H9 (cell line): ENCODE data around the gene SDF2L1. TPM values are rescaled to one million over a fixed set of nuclear protein-coding genes. Genes with fewer than 3 reads are reported as not detected.
"Not testable (repeated sequence)": the region's sequence is repeated elsewhere in the genome, so short reads cannot be mapped to it uniquely, and the experiment has no call there.

Source experiments
- DNase-seq: peaks from one replicate; pipeline ENCODE4 v3.0.0-alpha.2; 2017
- H2AFZ ChIP-seq: one replicate; pipeline ENCODE4 v1.6.1; 2013; ENCODE audit warnings: mild to moderate bottlenecking, low read length, control low read depth, moderate library complexity
- H2AK5ac ChIP-seq: 2 replicates; pipeline ENCODE4 v1.6.1; 2013; ENCODE audit warnings: low read length, control low read depth, mixed read lengths; ENCODE audit not compliant: insufficient read length
- H2BK120ac ChIP-seq: one replicate; pipeline ENCODE4 v1.6.1; 2013; ENCODE audit warnings: low read depth, mild to moderate bottlenecking, low read length, control low read depth, inconsistent platforms; ENCODE audit not compliant: poor library complexity, severe bottlenecking
- H2BK12ac ChIP-seq: 2 replicates; pipeline ENCODE4 v1.6.1; 2013; ENCODE audit warnings: low read length, control low read depth, mixed read lengths, low read depth; ENCODE audit not compliant: insufficient read length
- H2BK15ac ChIP-seq: 2 replicates; pipeline ENCODE4 v1.6.1; 2013; ENCODE audit warnings: low read depth, low read length, control low read depth
- H2BK20ac ChIP-seq: one replicate; pipeline ENCODE4 v1.6.1; 2013; ENCODE audit warnings: low read depth, mild to moderate bottlenecking, low read length, control low read depth, inconsistent platforms; ENCODE audit not compliant: poor library complexity, severe bottlenecking
- H2BK5ac ChIP-seq: 2 replicates; pipeline ENCODE4 v1.6.1; 2013; ENCODE audit warnings: low read length, control low read depth, mixed read lengths; ENCODE audit not compliant: insufficient read length
- H3K14ac ChIP-seq: 2 replicates; pipeline ENCODE4 v1.6.1; 2013; ENCODE audit warnings: low read length, control low read depth; ENCODE audit not compliant: insufficient read depth
- H3K18ac ChIP-seq: 2 replicates; pipeline ENCODE4 v1.6.1; 2013; ENCODE audit warnings: low read depth, mild to moderate bottlenecking, mixed read lengths, low read length, control low read depth; ENCODE audit not compliant: insufficient read length
- H3K23ac ChIP-seq: 2 replicates; pipeline ENCODE4 v1.6.1; 2013; ENCODE audit warnings: low read length, control low read depth, mixed read lengths, low read depth; ENCODE audit not compliant: insufficient read length
- H3K23me2 ChIP-seq: 2 replicates; pipeline ENCODE4 v1.6.1; 2013; ENCODE audit warnings: low read depth, mild to moderate bottlenecking, mixed read lengths, low read length, control low read depth; ENCODE audit not compliant: insufficient read length, poor library complexity, severe bottlenecking
- H3K27ac ChIP-seq: 2 replicates; pipeline ENCODE4 v1.5.1; 2013; ENCODE audit warnings: low read length, control low read depth, mixed read lengths, low read depth; ENCODE audit not compliant: insufficient read length
- H3K27me3 ChIP-seq: 2 replicates; pipeline ENCODE4 v1.6.1; 2013; ENCODE audit warnings: low read length, control low read depth, inconsistent platforms; ENCODE audit not compliant: insufficient read depth
- H3K4ac ChIP-seq: 2 replicates; pipeline ENCODE4 v1.6.1; 2013; ENCODE audit warnings: low read depth, mild to moderate bottlenecking, control low read depth, inconsistent platforms, low read length, moderate library complexity
- H3K4me1 ChIP-seq: 2 replicates; pipeline ENCODE4 v1.6.1; 2013; ENCODE audit warnings: low read length, control low read depth, inconsistent platforms; ENCODE audit not compliant: insufficient read depth
- H3K4me2 ChIP-seq: 2 replicates; pipeline ENCODE4 v1.6.1; 2013; ENCODE audit warnings: low read length, control low read depth, mixed read lengths; ENCODE audit not compliant: insufficient read length, insufficient read depth
- H3K56ac ChIP-seq: 2 replicates; pipeline ENCODE4 v1.6.1; 2013; ENCODE audit warnings: low read depth, mild to moderate bottlenecking, mixed read lengths, low read length, control low read depth; ENCODE audit not compliant: insufficient read length
- H3K79me1 ChIP-seq: 2 replicates; pipeline ENCODE4 v1.6.1; 2013; ENCODE audit warnings: low read depth, mild to moderate bottlenecking, moderate library complexity, low read length, control low read depth, inconsistent platforms; ENCODE audit not compliant: insufficient read depth, poor library complexity, severe bottlenecking
- H3K79me2 ChIP-seq: 2 replicates; pipeline ENCODE4 v1.6.1; 2013; ENCODE audit warnings: low read length, control low read depth, inconsistent platforms; ENCODE audit not compliant: insufficient read depth
- H3K9ac ChIP-seq: 2 replicates; pipeline ENCODE4 v1.6.1; 2013; ENCODE audit warnings: low read length, control low read depth, mixed read lengths; ENCODE audit not compliant: insufficient read length; ENCODE audit errors: extremely low read depth
- H3K9me3 ChIP-seq: one replicate; pipeline ENCODE4 v1.6.1; 2013; ENCODE audit warnings: low read depth, low read length, inconsistent platforms; ENCODE audit not compliant: control insufficient read depth
- H3T11ph ChIP-seq: one replicate; pipeline ENCODE4 v1.6.1; 2013; ENCODE audit warnings: mild to moderate bottlenecking, low read length, control low read depth, inconsistent platforms
- H4K20me1 ChIP-seq: one replicate; pipeline ENCODE4 v1.6.1; 2013; ENCODE audit not compliant: control insufficient read depth, insufficient read length, insufficient read depth
- H4K5ac ChIP-seq: 2 replicates; pipeline ENCODE4 v1.6.1; 2013; ENCODE audit warnings: low read depth, mild to moderate bottlenecking, mixed read lengths, low read length, control low read depth; ENCODE audit not compliant: insufficient read length
- H4K8ac ChIP-seq: replicated peaks from 2 replicates; pipeline ENCODE4 v1.6.1; 2013; ENCODE audit warnings: low read length, control low read depth, mixed read lengths, low read depth; ENCODE audit not compliant: insufficient read length
- H4K91ac ChIP-seq: 2 replicates; pipeline ENCODE4 v1.6.1; 2013; ENCODE audit warnings: low read depth, mild to moderate bottlenecking, moderate library complexity, mixed read lengths, low read length, control low read depth; ENCODE audit not compliant: insufficient read length
- H3K27ac Mint-ChIP-seq, 3 experiments: 2 replicates in 2 of 3; 3 replicates in 1 of 3; pipeline ENCODE4 v1.8.0; 2020 to 2021; ENCODE audit warnings: mixed read lengths in 3 of 3, mild to moderate bottlenecking in 1 of 3, moderate library complexity in 1 of 3
- H3K27me3 Mint-ChIP-seq: 2 replicates; pipeline ENCODE4 v1.8.0; 2021; ENCODE audit warnings: low read depth, mild to moderate bottlenecking, moderate library complexity, mixed read lengths
- H3K36me3 Mint-ChIP-seq, 3 experiments: 2 replicates in 2 of 3; 3 replicates in 1 of 3; pipeline ENCODE4 v1.8.0; 2020 to 2021; ENCODE audit warnings: low read depth in 3 of 3, mixed read lengths in 3 of 3; ENCODE audit not compliant: insufficient read depth in 1 of 3
- H3K4me1 Mint-ChIP-seq, 2 experiments: 2 replicates each; pipeline ENCODE4 v1.8.0; 2020; ENCODE audit warnings: mixed read lengths in 2 of 2
- H3K4me3 Mint-ChIP-seq, 2 experiments: 2 replicates in 1 of 2; 3 replicates in 1 of 2; pipeline ENCODE4 v1.8.0; 2020 to 2021; ENCODE audit warnings: mild to moderate bottlenecking in 2 of 2, mixed read lengths in 2 of 2, moderate library complexity in 1 of 2
- H3K9me3 Mint-ChIP-seq, 2 experiments: 2 replicates in 1 of 2; 3 replicates in 1 of 2; pipeline ENCODE4 v1.8.0; 2020; ENCODE audit warnings: mild to moderate bottlenecking in 2 of 2, mixed read lengths in 2 of 2, moderate library complexity in 1 of 2
- CTCF ChIP-seq: fragments of 200-600 bp; sonication (generic); conservative IDR thresholded peaks from 3 replicates; pipeline ENCODE4 v1.8.0; 2021; ENCODE audit warnings: antibody characterized with exemption, mild to moderate bottlenecking
- WGBS: extraction: QIAGEN DNeasy Blood & Tissue Kit; methylation state at CpG from one replicate; pipeline ENCODE4 v1.1.7; 2013; ENCODE audit warnings: missing lambda C conversion rate, low lambda C conversion rate, mixed read lengths; ENCODE audit not compliant: insufficient read length; ENCODE audit errors: extremely low coverage; 5-methylcytosine and 5-hydroxymethylcytosine counted together
- total RNA-seq: library from RNA; stranded (reverse); gene quantifications from 2 replicates; pipeline ENCODE4 v1.2.1, GENCODE V29; 2021

SDF2L1 gene
- total RNA-seq, 1 experiment from 2014 or later, result 36.0 TPM

GRCh38 chr22:21636629-21637218 is 5.4 kb upstream of the SDF2L1 start:
- no peaks in the 10 kb centered on the region for H4K20me1 ChIP-seq
- no peak overlapping the region for H3K14ac ChIP-seq
- no peak overlapping the region for H3K27ac ChIP-seq
- H3K9ac ChIP-seq, result no peak overlapping the region
- H2BK120ac ChIP-seq, result no peak overlapping the region
- Mint-ChIP-seq H3K4me1 (peaks cover 9 to 12% of the 10 kb centered on the region in 2 experiments), H3K4me3 (no peak overlapping the region), H3K27ac (no peak overlapping the region; a peak in 1 of 7 replicates), H3K27me3 (peaks cover 35% of the 10 kb centered on the region), H3K9me3 (no peaks in the 10 kb centered on the region; a peak in 1 of 5 replicates), H3K36me3 (no peaks in the 10 kb centered on the region)
- no peak overlapping the region for H4K91ac ChIP-seq
- no peaks in the 10 kb centered on the region; the same call in 1 of the 2 replicates for H3K27me3 ChIP-seq
- H3K23me2 ChIP-seq, result peaks cover 6% of the 10 kb centered on the region
- H3K4ac ChIP-seq, result no peak overlapping the region
- no peak for DNase-seq
- H2BK5ac ChIP-seq, result no peak overlapping the region
- no peaks in the 10 kb centered on the region for H3K9me3 ChIP-seq
- H4K8ac ChIP-seq, result no peak overlapping the region
- no peaks in the 10 kb centered on the region for H3K4me1 ChIP-seq
- no peak overlapping the region for H2BK20ac ChIP-seq
- H3K18ac ChIP-seq, result no peak overlapping the region
- H2BK12ac ChIP-seq, result no peak overlapping the region
- no peak overlapping the region for H3K56ac ChIP-seq
- H2AFZ ChIP-seq, result no peak overlapping the region
- TF ChIP-seq CTCF, result no peak
- no peak overlapping the region for H2BK15ac ChIP-seq
- no peak overlapping the region for H4K5ac ChIP-seq
- no peaks in the 10 kb centered on the region for H3K79me1 ChIP-seq
- H3K23ac ChIP-seq, result no peak overlapping the region
- no peak overlapping the region for H3T11ph ChIP-seq
- H2AK5ac ChIP-seq, result no peak overlapping the region
- WGBS, result no CpG with 5 or more reads among the region's 17 CpGs
- H3K4me2 ChIP-seq, result no peak overlapping the region
- no peaks in the 10 kb centered on the region for H3K79me2 ChIP-seq

- H2AK5ac ChIP-seq, H3K18ac ChIP-seq, H3K27me3 ChIP-seq, H3K4me3 Mint-ChIP-seq, H4K20me1 ChIP-seq, H3K23me2 ChIP-seq, H3K4me1 ChIP-seq, H3K9me3 Mint-ChIP-seq, H3K27ac ChIP-seq, H3K4me2 ChIP-seq, H4K91ac ChIP-seq, H4K5ac ChIP-seq, H3K27ac Mint-ChIP-seq, H3K9ac ChIP-seq, H2BK20ac ChIP-seq, DNase-seq, H3K79me1 ChIP-seq, H3K4me1 Mint-ChIP-seq, H2BK15ac ChIP-seq, H3K23ac ChIP-seq, H3K56ac ChIP-seq, H3K79me2 ChIP-seq, H4K8ac ChIP-seq, H3T11ph ChIP-seq, H2BK5ac ChIP-seq, H3K14ac ChIP-seq, H3K4ac ChIP-seq, H3K9me3 ChIP-seq, H2AFZ ChIP-seq, H3K36me3 Mint-ChIP-seq, H2BK12ac ChIP-seq, H2BK120ac ChIP-seq: not testable (repeated sequence)
- peaks cover 35% of the 10 kb centered on the region for H3K27me3 Mint-ChIP-seq
- WGBS, result no CpG with 5 or more reads among the region's 2 CpGs
Observed at GRCh38 chr22:21637450-21637849, 4.7 kb upstream of the SDF2L1 start.
